ENCODE results near the gene BANF2.

Gene BANF2

GRCh38 chr20:17661121-17661744, 38.5 kb upstream of the BANF2 start:
- Histone ChIP-seq H3K4me2 (peak overlapping the region; percentile 70 to 90 (median 81)), H3K4me3 (peak overlapping the region in 1 of 10 experiments; percentile 20; a peak in 1 of 20 replicates), H3K9ac (peak overlapping the region in 5 of 11 experiments; percentile 35 to 65 (median 44); a peak in 6 of 22 replicates), H3K9me3 (replicated peaks in 1 of 11) (peaks cover 9 to 25% (median 19%) of the 10 kb centered on the region in 11 experiments), H3K36me3 (peaks cover 37 to 48% (median 41%) of the 10 kb centered on the region in 11 experiments), H3K4me1 (peaks cover 56 to 71% (median 65%) of the 10 kb centered on the region in 10 experiments), H3K27ac (peak overlapping the region in 9 of 11 experiments; percentile 39 to 75 (median 63); a peak in 16 of 22 replicates), H3K27me3 (no peaks in the 10 kb centered on the region), H4K20me1 (peaks cover 17 to 87% (median 64%) of the 10 kb centered on the region in 11 experiments; a peak in 18 of 22 replicates)
- TF ChIP-seq Cebpa-rat (IDR thresholded peaks at IDR 0.05), result no peak

DNA sequence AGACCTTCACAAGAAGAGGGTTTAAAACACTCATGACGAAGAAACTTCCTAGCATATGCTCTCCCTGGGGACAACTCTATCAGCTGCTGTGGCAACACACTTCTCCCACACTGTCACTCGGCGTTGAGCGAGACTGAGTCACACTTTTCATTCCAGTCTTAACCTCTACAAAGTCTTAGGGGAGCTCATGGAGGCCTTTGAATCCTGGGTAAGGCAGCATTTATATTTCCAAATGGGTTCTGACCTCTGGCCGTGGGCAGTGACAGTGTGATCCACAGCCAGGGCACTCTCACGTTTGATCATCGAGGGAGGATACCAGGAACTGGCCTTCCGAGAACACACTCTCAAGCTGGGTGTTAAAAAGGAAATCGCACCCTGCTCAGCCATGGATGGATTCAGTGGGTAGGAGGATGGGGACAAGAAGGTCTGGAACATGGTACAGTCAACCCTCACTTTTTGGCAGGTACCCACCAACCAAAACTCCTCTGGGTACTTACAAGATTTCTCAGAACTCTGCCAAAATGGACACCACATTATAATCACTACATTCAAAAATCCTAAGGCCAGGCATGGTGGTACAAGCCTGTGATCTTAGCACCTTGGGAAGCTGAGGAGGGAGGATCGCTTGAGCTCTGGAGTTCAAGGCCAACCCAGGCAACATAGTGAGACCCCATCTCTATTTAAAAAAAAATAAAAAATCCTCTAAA, 37.3 kb upstream of the BANF2 start:
- Histone ChIP-seq H3K27me3 (no peaks in the 10 kb centered on the region), H3K4me2 (peak overlapping the region; percentile 70 to 90 (median 81)), H3K4me1 (peaks cover 62 to 78% (median 74%) of the 10 kb centered on the region in 10 experiments), H3K4me3 (peak overlapping the region in 4 of 10 experiments; percentile 3 to 39 (median 22); a peak in 5 of 20 replicates), H3K27ac (peak overlapping the region; percentile 17 to 75 (median 62); a peak in 21 of 22 replicates), H3K36me3 (peaks cover 26 to 39% (median 30%) of the 10 kb centered on the region in 11 experiments), H3K9me3 (replicated peaks in 1 of 11) (peaks cover 9 to 25% (median 19%) of the 10 kb centered on the region in 11 experiments), H3K9ac (peak overlapping the region; percentile 6 to 65 (median 48); a peak in 19 of 22 replicates), H4K20me1 (peaks cover 13 to 79% (median 53%) of the 10 kb centered on the region in 11 experiments; a peak in 18 of 22 replicates)
- no peak for TF ChIP-seq Cebpa-rat (IDR thresholded peaks at IDR 0.05)

- Histone ChIP-seq H3K4me1 (peaks cover 62 to 83% (median 76%) of the 10 kb centered on the region in 10 experiments), H3K4me3 (peak overlapping the region in 1 of 10 experiments; percentile 3; a peak in 1 of 20 replicates), H3K4me2 (peak overlapping the region; percentile 70 to 90 (median 81)), H3K9ac (peak overlapping the region in 10 of 11 experiments; percentile 6 to 65 (median 48); a peak in 16 of 22 replicates), H3K36me3 (peaks cover 21 to 39% (median 30%) of the 10 kb centered on the region in 11 experiments), H3K27me3 (no peaks in the 10 kb centered on the region), H4K20me1 (peaks cover 13 to 79% (median 48%) of the 10 kb centered on the region in 11 experiments; a peak in 18 of 22 replicates), H3K9me3 (replicated peaks in 1 of 11) (peaks cover 9 to 25% (median 18%) of the 10 kb centered on the region in 11 experiments), H3K27ac (peak overlapping the region in 10 of 11 experiments; percentile 39 to 75 (median 62); a peak in 20 of 22 replicates)
- no peak for TF ChIP-seq Cebpa-rat (IDR thresholded peaks at IDR 0.05)
These were observed 36.7 kb upstream of the BANF2 start for GRCh38 chr20:17663040-17663399.

DNA sequence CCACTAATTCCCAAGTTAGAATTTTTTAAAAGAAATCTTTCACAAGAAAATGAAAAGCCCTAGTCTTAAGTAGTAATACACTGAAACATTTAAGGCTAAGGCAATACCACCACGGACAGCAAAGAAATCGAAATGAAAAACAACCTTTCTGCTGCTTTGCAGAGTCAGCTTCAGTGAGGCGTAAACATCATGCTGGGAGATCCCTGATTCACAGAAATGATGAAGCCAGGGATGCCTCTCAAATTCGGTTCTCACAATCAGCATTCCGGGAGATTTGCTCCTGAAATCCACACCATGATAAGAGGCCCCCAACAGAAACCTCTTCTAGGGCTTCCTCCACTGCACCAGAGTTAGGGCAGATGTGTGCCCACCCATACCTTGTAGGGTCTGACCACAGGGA, 36.3 kb upstream of the BANF2 start:
- peaks cover 5 to 20% (median 15%) of the 10 kb centered on the region in 11 experiments for H3K9me3 ChIP-seq (replicated peaks in 1 of 11)
- H4K20me1 ChIP-seq, result peaks cover 13 to 82% (median 46%) of the 10 kb centered on the region in 11 experiments; a peak in 18 of 22 replicates
- peak overlapping the region in 7 of 11 experiments; percentile 5 to 65 (median 48); a peak in 9 of 22 replicates for H3K9ac ChIP-seq
- no peaks in the 10 kb centered on the region for H3K27me3 ChIP-seq
- no peak for TF ChIP-seq Cebpa-rat (IDR thresholded peaks at IDR 0.05)
- H3K4me3 ChIP-seq, result 0 out of 20 replicates have a peak overlapping the region, but pooled peaks of 1 of the 10 experiments have one; percentile 15
- H3K36me3 ChIP-seq, result peaks cover 21 to 39% (median 29%) of the 10 kb centered on the region in 11 experiments
- H3K4me2 ChIP-seq, result peak overlapping the region; percentile 70 to 90 (median 81)
- peak overlapping the region in 9 of 11 experiments; percentile 39 to 75 (median 63); a peak in 15 of 22 replicates for H3K27ac ChIP-seq
- H3K4me1 ChIP-seq, result peaks cover 62 to 88% (median 80%) of the 10 kb centered on the region in 10 experiments

GRCh38 chr20:17664025-17664633, 35.6 kb upstream of the BANF2 start:
- TF ChIP-seq Cebpa-rat (IDR thresholded peaks at IDR 0.05), result 0 out of 22 replicates have a peak, but pooled peaks of 1 of the 11 experiments have one; percentile 21
- Histone ChIP-seq H4K20me1 (peaks cover 13 to 88% (median 47%) of the 10 kb centered on the region in 11 experiments; a peak in 18 of 22 replicates), H3K4me1 (peaks cover 68 to 93% (median 83%) of the 10 kb centered on the region in 10 experiments), H3K9ac (peak overlapping the region in 8 of 11 experiments; percentile 2 to 65 (median 24); a peak in 13 of 22 replicates), H3K4me3 (peak overlapping the region in 3 of 10 experiments; percentile 1 to 21 (median 15); a peak in 5 of 20 replicates), H3K4me2 (peak overlapping the region; percentile 70 to 90 (median 81)), H3K27ac (peak overlapping the region in 8 of 11 experiments; percentile 24 to 68 (median 58); a peak in 15 of 22 replicates), H3K27me3 (no peaks in the 10 kb centered on the region), H3K36me3 (peaks cover 20 to 37% (median 29%) of the 10 kb centered on the region in 11 experiments), H3K9me3 (replicated peaks in 1 of 11) (peaks cover 0 to 14% (median 9%) of the 10 kb centered on the region in 11 experiments; a peak in 15 of 22 replicates)

DNA sequence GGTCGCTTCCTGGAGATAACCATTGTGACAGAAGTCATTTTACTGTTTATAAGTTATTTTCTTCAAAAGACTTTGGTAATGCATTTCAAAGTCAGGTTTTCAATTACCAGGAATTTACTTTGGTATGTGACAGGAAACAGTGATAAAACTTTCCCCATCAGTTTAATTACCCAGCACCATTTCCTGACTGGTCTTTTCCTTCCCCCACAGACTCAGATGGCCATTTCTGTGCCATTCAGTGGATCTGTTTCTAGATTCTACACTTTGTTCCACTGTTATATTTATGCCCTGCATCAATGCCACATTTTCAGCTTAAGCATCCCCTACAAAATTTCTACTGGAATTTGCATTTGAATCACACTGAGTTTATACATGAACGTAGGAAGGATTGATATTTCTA, 34.0 kb upstream of the BANF2 start:
- H3K4me3 ChIP-seq, result no peak overlapping the region
- peak overlapping the region; percentile 30 to 90 (median 81); a peak in 21 of 22 replicates for H3K4me2 ChIP-seq
- TF ChIP-seq Cebpa-rat (IDR thresholded peaks at IDR 0.05), result no peak
- no peak overlapping the region for H3K9ac ChIP-seq
- peak overlapping the region in 1 of 11 experiments; percentile 24; a peak in 2 of 22 replicates for H3K27ac ChIP-seq
- H3K4me1 ChIP-seq, result peaks cover 72 to 88% (median 81%) of the 10 kb centered on the region in 10 experiments
- H3K27me3 ChIP-seq, result no peaks in the 10 kb centered on the region
- H3K36me3 ChIP-seq, result peaks cover 10 to 37% (median 23%) of the 10 kb centered on the region in 11 experiments; a peak in 19 of 22 replicates
- H3K9me3 ChIP-seq (replicated peaks in 1 of 11), result no peaks in the 10 kb centered on the region
- peaks cover 13 to 95% (median 53%) of the 10 kb centered on the region in 11 experiments; a peak in 18 of 22 replicates for H4K20me1 ChIP-seq

GRCh38 chr20:17666481-17666880, 33.3 kb upstream of the BANF2 start:
- Histone ChIP-seq H3K9ac (no peak overlapping the region), H3K4me3 (no peak overlapping the region), H3K4me2 (peak overlapping the region in 8 of 11 experiments; percentile 74 to 90 (median 85); a peak in 12 of 22 replicates), H3K36me3 (peaks cover 15 to 45% (median 27%) of the 10 kb centered on the region in 11 experiments; a peak in 19 of 22 replicates), H3K4me1 (peaks cover 69 to 87% (median 81%) of the 10 kb centered on the region in 10 experiments), H4K20me1 (peaks cover 13 to 93% (median 54%) of the 10 kb centered on the region in 11 experiments; a peak in 18 of 22 replicates), H3K27me3 (no peaks in the 10 kb centered on the region), H3K27ac (no peak overlapping the region), H3K9me3 (replicated peaks in 1 of 11) (peaks cover 0 to 3% (median 0%) of the 10 kb centered on the region in 11 experiments; a peak in 2 of 22 replicates)
- TF ChIP-seq Cebpa-rat (IDR thresholded peaks at IDR 0.05), result no peak

Data from BLaER1 treated with 17β-estradiol and CSF1 and Interleukin-3, amounts not matched to agents 10 nM and 100 nM (cell line).